HG02943 (cell line): ENCODE data around the gene C2orf68.
"Not testable (repeated sequence)": the region's sequence is repeated elsewhere in the genome, so short reads cannot be mapped to it uniquely, and the experiment has no call there.

Source experiments
- ATAC-seq: cut with Tn5 transposase; IDR thresholded peaks from one replicate; pipeline ENCODE4 v1.9.1; 2021; ENCODE audit warnings: mild to moderate bottlenecking, low read depth, moderate library complexity; ENCODE audit not compliant: unreplicated experiment

Gene C2orf68

DNA sequence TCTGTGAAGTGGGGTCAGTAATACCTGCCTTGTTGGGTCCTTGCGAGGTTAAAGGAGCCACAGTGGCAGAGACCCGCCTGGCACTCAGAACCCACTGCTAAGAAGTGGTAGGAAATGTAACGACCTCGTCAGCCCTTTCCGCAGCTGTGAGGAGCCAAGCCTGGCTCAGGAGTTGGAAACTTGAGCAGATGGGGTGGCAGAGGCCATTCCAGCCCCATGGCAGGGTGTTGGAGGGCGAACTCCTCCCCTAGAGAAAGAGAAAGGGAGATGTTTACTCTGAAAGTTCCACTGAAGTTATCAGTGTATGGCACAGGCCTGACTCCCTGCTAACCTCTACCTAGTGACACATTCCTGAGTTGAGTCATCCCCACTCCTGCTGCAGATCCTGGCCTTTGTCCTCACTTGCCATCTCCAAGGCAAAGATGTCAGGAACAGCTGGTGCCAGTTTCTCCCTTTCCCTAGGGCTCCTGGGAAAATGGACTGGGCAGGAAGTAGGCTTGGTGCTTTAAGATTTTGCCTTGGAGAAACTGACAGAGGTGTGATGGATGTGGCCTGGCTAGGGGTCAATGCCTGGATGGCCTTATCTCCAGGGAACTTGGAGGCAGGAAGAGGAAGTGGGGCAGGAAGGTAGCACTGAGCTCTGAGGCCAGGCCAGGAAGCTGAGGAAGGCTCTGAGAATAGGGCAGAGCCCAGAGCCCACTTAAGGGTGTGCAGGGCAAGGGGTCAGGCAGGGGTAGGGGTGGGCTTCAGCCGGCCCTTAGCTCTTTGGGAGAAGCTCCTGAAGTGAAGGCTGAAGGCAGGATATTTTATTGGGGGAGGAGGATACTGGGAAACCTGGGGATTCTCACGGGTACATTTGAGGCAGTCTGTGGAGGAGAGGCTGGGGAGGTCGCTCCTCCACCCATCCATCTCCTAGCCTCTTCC lies 26.7 kb downstream of the C2orf68 start:
- no peak for ATAC-seq

DNA sequence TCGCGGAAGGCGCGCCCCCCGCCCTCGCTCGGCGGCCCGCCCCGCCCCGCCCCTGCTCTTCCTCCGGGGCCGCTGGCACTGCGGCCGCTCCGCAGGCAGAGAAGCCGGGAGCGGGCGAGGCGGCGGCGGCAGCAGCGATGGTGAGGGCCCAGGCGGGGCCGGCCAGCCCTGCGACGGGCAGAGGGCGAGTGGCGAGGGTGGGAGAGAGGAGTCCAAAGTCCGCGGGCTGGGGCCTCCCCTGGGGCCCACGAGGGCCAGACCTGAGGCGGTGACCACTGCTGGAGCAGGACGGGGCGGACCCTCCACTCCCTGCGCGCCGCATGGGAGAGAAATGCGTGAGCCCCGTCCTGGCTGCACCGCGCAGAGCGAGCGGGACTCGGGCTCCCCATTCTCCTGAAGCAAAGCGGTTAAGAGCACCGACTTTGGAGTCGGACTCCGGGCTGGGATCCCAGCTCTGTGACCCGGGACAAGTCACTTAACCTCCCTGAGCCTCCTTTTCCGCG lies 27.5 kb downstream of the C2orf68 start, which contains the start of gene VAMP5:
VAMP5 (plus strand) TSS at position 78 of the 503 bp plus-strand sequence; CDS start at position 138, 60 bp downstream.
- ATAC-seq = no peak

- no peak for ATAC-seq
These were observed 28.1 kb downstream of the C2orf68 start for GRCh38 chr2:85583667-85584353.

DNA sequence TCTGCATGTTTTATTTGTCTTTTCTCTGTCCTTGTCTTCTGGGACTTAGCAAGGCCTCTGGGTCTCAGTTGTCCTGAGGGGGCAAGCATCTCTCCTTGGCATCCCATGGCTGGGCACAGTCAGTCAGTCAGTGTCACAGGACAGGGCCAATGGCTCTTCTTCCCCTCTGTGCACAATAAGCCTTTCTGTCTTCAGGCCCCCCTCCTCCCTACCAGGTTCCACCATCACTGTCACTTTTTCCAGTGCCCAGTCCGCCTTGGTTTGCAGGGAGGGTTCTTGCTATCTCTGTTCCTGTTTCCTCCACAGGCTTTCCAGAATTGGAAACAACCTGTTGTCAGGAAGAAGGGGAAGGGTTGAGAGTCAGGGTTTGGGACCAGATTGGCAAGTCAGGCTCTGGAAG lies 29.4 kb downstream of the C2orf68 start:
- no peak for ATAC-seq

DNA sequence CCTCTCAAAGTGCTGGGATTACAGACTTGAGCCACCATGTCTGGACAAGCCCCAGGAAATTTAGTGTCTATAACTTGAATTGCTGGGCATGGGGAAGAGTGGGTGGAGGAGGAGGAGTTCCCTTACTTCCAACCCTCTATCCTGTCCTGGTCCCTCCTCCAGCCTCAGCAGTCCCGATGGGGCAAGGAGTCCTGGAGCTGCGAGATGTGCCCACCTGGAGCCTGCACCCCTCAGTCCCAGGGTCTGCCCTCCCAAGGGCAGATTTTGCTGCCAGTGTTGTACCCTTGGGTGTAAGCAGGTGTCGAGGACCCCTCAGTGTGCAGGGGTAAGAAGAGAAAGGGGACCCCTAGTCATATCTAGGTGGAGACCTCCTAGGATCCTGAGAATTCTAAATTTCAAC lies 31.7 kb downstream of the C2orf68 start:
- no peak for ATAC-seq

DNA sequence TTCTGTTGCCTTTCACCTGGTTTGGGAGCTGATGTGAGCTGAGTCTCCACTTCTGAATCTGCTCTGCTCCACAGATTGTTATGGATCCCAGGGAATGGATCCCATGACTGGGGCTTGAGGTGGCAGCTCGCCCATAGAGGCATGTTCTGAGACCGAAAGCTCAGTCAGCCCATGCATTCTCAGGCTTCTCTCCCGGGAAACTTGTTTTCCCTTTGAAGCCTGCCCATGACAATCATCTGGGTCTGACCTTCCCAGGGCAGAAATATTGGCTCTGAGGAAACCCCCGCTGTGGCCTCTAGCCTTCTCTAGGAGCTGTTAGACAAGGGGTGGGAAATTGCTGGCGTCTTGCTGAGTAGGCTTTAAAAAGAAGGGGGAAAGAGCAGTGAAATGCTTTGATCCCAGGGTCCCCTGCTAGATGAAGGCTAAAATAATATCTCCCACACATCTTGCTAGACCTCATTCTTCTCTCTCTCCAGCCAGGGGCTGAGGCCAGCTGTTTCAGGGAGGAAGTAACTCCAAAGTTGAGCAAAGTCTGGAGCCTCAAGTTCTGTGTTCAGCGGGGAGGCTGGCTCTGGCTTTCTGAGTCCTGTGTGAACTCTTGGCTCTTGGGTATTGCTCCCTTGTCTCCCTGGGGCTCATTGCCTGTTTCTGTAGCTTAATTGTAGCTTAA lies 32.5 kb downstream of the C2orf68 start:
- no peak for ATAC-seq

DNA sequence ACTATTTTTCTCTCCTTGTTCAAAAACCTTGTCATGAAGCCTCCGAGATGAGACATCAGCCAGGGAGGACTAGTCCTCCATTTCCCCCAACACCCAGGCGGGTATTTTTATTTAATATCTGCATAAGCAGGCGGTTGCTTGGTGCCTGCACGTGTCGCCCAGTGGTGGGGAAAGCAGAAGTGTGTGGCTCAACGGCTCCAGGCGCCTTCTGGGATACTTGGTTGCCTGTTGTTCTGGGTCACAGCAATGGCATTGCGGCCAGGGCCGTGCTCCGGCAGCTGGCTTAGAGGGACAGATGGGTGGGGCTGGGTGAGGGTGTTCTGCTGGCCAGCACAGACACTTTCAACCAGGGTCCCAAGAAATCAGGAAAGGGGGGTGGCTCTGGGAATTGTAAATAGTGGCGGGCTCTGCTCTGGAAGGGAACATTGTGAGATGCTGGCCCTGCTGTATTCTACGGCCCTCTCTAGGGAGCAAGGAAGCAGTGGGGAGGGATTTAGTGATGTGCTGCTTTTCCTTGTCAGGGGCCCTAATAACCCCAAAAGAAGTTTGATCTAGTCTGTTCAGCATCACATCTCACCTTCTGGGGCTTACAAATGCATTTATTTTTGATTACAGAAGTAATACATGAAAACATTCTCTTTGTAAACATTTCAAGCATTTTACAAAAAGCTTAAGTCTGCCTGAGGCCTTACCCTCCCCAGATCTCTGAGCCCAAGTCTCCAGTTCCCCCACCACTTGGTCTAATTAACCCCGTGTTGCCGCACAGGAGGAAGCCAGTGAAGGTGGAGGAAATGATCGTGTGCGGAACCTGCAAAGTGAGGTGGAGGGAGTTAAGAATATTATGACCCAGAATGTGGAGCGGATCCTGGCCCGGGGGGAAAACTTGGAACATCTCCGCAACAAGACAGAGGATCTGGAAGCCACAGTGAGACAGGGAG lies 33.4 kb downstream of the C2orf68 start:
- ATAC-seq = peak; percentile 26

- peak; percentile 51 for ATAC-seq
These were observed 34.3 kb downstream of the C2orf68 start, which contains the start of gene VAMP8 for GRCh38 chr2:85577386-85578242. Gene VAMP8, plus strand, starts transcription at chr2:85577586. Its CDS starts 61 bp downstream, at chr2:85577647.

- ATAC-seq = no peak
These were observed 34.8 kb downstream of the C2orf68 start for GRCh38 chr2:85577063-85577385.

- no peak for ATAC-seq
These were observed 36.1 kb downstream of the C2orf68 start for GRCh38 chr2:85575739-85576138.

DNA sequence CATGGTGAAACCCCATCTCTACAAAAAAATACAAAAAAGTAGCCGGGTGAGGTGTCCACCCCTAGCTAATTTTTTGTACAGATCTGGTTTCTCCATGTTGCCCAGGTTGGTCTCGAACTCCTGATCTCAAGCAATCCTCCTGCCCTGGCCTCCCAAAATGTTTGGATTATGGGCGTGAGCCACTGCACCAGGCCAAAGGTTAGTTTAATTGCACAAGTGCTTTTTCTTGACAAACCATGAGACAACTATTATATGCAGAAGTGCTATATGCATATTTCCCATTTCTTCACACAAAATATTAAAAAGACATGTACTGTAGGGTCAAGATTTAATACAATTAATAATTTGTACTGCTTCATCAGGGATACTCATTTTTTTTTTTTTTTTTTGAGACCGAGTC lies 45.6 kb downstream of the C2orf68 start:
- no peak for ATAC-seq

- no peak for ATAC-seq
These were observed 47.7 kb downstream of the C2orf68 start for GRCh38 chr2:85564144-85564563.

DNA sequence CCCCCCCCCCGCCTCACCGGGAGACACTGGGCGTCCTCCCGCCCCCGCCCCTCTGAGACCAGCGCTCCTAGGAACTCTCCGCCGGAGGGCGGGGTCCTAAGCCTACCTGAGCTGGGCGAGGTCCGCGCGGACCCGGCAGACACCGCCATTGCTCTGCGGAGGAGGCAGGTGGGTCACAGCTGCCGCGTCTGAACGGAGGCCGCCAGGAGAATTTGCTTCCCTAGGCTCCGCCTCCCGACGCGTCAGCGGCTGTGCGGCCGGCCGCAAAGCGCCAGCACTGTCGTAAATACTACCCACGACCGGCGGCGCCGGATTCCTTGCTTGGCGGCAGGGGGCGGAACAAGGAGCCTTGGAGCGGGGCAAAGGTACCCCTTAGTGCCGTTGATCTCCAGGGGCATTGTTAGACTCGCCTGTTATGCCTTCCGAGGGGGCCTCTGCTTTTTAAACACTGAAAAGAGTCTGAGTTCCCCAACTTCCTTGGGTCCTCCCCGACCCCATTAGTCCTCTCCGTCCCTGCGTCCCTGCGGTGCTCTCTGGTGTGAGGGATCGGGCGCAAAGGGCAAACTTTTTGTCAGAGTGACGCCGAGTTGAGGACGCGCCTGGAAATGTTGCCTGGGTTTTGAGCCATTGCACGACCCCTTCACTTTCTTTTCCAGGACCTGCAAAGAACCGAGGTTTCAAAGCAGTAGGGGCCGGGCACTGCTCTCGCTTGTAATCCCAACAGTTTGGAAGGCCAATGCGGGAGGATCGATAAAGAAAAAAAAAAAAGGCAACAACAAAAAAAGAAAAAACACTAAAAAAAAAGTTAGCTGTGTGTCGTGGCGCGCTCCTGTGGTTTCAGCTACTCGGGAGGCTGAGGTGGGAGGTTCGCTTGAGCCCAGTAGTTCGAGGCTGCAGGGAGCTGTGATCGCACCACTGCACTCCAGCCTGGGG lies 50.3 kb downstream of the C2orf68 start, which contains the start of gene GGCX:
GGCX (minus strand) TSS at position 214 of the 933 bp plus-strand sequence; CDS start at position 149, 65 bp downstream.
- ATAC-seq = peak; percentile 85

GRCh38 chr2:85560812-85561279 lies 51.0 kb downstream of the C2orf68 start:
- no peak for ATAC-seq

DNA sequence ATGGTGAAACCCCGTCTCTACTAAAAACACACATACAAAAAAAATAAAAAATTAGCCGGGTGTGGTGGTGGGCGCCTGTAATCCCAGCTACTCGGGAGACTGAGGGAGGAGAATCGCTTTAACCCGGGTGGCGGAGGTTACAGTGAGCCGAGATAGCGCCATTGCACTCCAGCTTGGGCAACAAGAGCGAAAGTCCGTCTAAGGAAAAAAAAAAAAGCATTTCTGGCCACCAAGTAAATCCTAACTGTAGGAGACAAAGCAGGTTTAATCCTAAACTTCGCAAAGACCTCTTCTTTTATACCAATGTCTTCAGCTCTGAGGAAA lies 51.5 kb downstream of the C2orf68 start:
- not testable (repeated sequence) for ATAC-seq

DNA sequence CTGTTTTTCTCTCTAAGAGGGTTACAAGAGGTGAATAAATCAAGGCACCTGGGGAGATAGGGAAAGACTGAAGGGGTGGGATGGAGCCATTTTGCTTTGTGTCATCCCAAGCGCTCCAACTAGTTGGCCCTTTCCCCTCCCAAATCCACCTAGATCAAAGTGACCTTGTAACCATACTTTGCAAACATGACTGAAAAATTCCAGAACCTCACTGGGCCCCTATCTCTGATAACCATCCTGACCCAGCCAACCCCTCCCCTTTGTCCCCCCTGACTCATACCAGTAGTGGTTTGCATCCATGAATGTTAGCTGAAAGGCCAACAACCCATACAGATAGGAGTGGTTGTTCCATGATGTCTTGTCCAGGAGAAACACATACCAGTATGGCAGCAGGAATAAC lies 53.7 kb downstream of the C2orf68 start:
- no peak for ATAC-seq

GRCh38 chr2:85557130-85557529 lies 54.7 kb downstream of the C2orf68 start:
- ATAC-seq = no peak
